NCI-H1092 (cell line): ENCODE results near the gene APOL4.
"Not testable (repeated sequence)": the region's sequence is repeated elsewhere in the genome, so short reads cannot be mapped to it uniquely, and the experiment has no call there.

Source experiments
- DNase-seq: peaks from one replicate; lab custom pipeline; 2025; lab: John Stamatoyannopoulos, UW

APOL4 gene

GRCh38 chr22:36232715-36233401, 31.2 kb upstream of the APOL4 start:
- no peak for DNase-seq

DNA sequence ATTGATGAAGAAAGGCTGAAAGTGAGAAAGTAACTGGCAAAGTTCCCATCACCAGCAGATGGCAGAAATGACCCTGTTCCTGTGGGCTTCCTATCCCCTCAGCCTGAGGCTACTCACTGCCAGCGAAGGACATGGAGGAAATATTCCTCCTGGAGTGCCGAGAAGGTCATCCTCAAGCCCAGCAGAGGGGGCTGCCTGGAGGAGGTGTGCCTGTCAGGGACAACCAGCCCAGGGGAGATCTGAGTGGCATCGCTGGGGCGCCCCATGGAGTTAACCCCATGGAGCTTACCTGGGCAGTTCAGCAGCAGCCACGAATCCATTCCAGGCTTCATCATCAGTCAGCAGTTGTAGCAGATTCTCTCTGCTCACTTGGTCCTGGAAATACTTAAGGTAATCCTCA, 29.4 kb upstream of the APOL4 start:
- DNase-seq, result not testable (repeated sequence)

GRCh38 chr22:36229649-36230048, 28.0 kb upstream of the APOL4 start:
- DNase-seq, result not testable (repeated sequence)

- no peak for DNase-seq
These were observed 27.3 kb upstream of the APOL4 start for GRCh38 chr22:36228944-36229343.

DNA sequence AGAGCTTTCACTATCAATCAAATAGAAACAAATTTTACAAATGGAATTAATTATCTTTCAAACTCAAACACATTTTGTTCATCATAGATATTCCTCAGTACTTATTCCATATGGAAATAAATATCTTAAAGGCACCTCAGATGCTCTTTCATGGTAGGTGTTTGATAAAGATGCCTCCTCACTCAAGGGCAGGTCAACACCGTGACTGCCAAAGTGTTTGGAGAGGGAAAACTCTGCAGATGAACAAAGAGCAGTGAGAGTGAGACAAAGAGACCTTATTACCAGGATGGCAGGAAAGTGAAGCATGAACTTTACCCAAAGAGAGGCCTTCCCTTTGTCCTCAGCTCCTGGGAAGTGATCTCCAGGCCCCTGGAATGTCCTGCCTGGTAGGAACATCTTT, 26.8 kb upstream of the APOL4 start:
- DNase-seq, result not testable (repeated sequence)

DNA sequence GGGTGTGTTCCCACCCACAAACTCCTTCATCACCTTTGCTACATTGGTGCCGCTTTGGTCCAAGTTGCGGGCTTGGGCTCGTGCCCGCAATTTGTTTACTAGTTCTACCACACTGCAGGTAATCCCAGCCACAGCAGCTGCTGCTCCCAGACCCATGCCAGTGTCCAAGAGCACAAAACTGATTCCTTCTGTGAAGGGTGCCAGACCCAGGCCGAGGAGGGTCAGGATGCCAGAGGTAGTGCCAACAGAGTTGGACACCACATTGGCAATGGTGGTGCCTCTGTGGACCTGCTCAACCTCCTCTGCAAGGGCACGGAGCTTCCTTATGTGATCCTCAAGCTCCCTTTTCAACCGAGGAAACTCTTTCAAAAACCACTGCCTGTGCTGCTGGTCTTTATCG, 26.2 kb upstream of the APOL4 start:
- DNase-seq, result no peak

GRCh38 chr22:36227396-36227795, 25.8 kb upstream of the APOL4 start:
- no peak for DNase-seq

GRCh38 chr22:36226189-36226588, 24.6 kb upstream of the APOL4 start:
- no peak for DNase-seq

GRCh38 chr22:36225333-36225922, 23.8 kb upstream of the APOL4 start:
- DNase-seq, result no peak

DNA sequence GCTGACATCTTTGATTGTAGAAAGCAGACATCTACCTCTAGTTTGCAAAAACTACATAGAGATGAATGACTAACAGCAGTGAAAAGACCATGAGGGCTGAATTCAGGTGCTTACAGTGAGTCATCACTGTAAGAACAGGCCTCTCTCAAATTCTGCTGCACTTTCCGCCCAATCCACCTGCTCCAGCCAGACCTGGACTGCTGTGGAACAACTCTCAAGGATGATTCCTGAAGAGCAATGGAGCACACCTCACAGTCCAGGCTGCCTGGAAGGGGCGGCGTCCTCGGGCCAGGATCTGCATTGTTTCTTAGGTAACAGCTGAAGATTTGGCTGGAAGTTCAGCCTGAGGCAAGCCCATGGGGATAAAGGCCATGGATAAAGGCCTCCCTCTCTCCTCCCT, 22.6 kb upstream of the APOL4 start:
- no peak for DNase-seq

DNA sequence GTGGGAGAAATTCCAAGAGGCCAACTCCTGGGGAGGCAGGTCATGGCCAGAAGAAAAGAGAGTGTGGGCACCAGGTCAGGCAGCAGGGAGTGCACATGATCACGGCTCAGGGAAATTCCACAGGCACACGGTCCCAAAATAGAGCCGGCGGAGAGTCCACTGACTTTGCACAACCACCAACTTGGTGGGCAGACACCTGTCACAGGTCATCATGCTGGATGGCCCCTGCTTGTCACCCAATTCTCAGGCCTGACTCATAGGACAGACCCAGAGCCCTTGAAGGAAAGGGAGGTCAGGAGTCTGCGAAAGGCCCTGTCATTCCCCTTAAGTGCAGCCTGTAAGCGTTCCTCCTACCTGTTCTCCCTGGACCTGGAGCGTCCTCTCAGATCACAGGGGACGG, 21.9 kb upstream of the APOL4 start:
- DNase-seq, result no peak

GRCh38 chr22:36222887-36223450, 21.4 kb upstream of the APOL4 start:
- DNase-seq, result no peak

DNA sequence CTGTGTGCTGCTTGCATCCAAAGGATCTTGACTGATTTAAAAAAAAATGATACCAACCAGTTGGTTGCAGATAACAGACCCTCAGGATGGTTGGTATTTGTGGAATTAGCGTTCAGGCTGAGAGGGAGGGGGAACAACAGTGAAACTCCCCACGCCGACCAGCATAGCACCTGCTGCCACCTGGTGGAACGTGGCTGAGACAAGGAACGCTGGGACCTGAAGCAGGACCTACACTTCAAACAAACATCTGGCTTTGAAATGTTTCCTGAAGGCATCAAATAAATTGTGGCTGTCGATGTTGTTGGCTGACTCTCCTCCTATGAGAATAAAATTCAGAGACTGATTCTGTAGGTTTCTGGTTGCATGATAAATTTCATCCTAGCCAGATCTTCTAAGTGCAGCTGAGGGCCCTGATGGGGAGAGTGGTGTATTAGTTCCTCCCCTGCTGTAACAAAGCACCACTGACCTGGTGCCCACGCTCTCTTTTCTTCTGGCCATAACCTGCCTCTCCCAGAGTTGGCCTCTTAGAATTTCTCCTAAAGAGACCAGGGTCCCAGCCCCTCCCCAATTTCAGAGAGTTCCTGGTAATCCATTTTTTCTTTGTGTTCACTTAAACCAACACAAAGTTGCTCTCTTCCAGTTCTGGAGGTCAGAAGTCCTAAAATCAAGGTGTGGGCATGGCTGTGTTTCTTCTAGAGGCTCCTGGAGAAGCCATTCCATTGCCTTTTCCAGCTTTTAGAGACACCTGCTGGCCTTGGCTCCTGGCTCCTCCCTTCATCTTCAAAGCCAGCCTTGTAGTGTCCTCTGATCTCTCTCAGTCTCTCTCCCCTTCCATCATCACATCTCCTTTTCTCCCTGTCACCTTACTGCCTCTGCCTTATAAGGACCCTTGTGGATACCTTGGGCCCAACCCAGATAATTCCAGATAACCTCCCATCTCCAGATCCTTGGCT, 20.5 kb upstream of the APOL4 start:
- no peak for DNase-seq

DNA sequence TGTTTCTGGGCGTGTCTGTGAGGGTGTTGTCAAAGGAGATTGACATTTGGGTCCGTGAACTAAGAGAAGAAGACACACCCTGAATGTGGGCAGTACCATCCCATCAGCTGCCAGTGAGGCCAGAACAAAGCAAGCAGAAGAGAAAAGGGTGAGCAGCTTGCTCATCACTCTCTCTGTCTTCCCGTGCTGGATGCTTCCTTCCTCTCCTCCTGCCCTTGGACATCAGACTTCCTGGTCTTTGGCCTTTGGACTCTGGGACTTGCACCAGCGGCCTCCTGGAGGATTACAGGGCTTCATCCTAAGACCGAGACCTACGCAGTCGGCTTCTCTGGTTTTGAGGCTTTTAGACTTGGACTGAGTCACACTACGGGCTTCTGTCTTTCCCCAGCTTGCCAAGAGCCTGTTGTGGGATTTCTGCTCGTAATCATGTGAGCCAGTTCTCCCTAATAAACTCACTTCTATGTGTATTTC, 18.9 kb upstream of the APOL4 start:
- no peak for DNase-seq

DNA sequence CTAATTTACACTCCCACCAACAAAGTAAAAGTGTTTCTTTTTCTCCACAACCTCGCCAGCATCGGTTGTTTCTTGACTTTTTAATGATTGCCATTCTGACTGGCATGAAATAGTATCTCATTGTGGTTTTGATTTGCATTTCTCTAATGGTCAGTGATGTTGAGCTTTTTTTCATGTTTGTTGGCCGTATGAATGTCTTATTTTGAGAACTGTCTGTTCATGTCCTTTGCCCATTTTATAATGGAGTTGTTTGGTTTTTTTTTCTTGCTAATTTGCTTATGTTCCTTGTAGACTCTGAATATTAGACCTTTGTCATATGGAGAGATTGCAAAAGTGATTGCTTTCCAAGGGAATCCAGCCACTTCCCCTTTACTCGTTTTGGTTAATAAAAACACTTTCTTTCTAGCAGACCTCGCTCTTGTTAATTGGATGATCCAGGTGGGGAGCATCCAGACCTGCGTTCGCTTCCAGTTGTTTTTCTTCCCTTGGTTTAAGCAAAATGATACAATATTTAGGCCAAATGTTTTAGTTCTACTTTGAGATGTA, 17.1 kb upstream of the APOL4 start:
- no peak for DNase-seq

- no peak for DNase-seq
These were observed 14.4 kb upstream of the APOL4 start for GRCh38 chr22:36215981-36216380.

DNA sequence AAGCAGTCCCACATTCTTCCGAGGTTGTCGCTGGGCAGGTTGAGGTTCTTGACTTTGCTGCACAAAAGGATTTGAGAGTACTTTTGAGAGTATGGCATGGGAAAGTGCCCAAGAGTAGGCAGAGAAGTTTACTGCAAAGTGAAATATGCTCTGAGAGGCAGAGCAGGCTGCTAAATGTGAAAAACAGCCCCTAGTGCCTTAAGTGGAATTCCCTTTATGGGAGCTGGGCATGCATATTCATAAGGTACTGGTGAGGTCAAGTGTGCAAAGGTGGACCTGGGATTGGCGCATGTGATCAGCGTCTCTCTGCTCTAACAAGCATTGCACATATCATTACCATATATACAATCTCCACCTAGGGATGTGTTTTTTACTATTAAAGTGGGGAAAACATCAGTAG, 12.0 kb upstream of the APOL4 start:
- DNase-seq, result no peak

DNA sequence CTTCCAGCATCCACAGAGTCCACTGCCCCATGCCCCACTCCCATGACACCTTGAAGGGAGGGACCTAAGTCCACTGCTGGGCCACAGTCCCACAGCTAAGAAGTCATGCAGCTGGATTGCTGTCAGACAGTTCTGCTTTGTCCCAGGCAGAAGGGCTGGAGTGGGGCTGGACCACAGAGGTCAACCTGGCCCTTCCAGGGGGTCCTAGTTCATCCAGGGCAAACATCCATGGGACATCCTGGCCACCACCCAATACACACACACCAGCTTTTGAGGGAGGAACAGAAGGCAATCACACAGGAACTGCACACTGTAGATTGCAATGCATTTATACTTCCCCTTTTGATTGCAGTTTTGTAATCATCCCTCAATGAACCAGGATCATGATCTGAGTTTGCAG, 11.3 kb upstream of the APOL4 start:
- DNase-seq, result no peak

DNA sequence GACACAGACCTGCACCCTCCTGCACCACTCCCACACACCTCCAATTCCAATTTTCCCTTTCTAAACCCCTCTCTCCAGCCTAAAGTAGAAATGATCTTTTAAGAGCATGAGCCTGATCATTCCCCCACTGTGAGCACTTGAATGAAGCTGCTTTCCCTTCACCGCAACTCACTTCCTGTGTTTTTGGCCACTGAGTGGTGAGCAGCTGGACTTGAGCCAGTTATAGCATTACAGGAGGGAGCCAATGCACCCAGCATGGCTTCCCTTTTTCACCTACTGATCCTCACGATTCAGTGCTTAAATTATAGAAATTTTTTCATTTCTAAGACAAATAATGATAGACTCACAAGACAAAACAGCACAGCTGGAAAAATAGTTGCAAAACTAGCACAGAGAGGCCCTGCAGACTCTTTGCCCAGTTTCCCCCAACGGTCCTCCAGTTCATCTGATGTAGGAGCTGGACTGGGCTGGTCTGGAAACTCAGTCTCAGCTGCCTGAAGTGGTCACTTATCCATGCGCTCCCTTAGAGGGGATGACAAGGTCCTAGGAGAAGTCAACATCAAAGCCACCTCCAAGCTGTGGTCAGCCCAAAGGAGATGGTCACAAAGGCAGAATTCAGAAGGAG, 9.7 kb upstream of the APOL4 start:
- peak; percentile 41 for DNase-seq

DNA sequence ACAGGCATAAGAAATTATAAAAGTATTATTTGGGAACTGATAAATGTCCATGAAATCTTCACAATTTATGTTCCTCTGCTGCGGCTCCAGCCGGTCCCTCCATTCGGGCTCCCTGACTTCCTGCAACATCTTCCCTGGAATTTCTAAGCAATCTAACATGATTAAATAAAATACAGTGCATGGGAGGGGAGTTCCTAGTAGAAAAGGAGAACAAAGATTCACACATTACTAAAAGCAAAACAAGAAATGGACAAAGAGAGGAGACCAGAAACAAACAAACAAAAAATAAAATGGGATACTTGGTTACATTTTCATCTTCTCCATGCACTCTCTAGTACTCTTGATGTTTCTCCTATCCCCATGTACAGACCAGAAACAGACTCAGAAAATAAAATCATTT, 8.6 kb upstream of the APOL4 start:
- DNase-seq, result no peak

DNA sequence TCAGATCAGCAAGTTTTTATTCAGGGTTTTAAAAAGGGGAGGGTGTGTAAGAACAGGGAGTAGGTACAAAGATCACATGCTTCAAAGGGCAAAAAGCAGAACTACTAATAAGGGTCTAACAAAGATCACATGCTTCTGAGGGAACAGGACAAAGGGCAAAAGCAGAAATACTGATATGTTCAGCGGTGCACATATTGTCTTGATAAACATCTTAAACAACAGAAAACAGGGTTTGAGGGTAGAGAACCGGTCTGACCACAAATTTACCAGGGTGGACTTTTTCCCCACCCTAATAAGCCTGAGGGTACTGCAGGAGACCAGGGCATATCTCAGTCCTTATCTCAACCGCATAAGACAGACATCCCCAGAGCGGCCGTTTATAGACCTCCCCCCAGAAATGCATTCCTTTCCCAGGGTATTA, 7.9 kb upstream of the APOL4 start:
- DNase-seq, result not testable (repeated sequence)

GRCh38 chr22:36208914-36209313, 7.3 kb upstream of the APOL4 start:
- DNase-seq, result no peak
